Activated effector memory CD4-positive, alpha-beta T cell treated with Interleukin-2 at 50 U/mL for 16 hours (primary cell): ENCODE data around the gene UNC119B.
"Not testable (repeated sequence)": the region's sequence is repeated elsewhere in the genome, so short reads cannot be mapped to it uniquely, and the experiment has no call there.

ENCODE experiments used
- DNase-seq: peaks from one replicate; pipeline ENCODE4 v3.0.0-alpha.2; 2020

UNC119B gene

GRCh38 chr12:120720234-120720986 lies 10.2 kb downstream of the UNC119B start:
- DNase-seq, result no peak

- DNase-seq, result no peak
These were observed 10.9 kb downstream of the UNC119B start for GRCh38 chr12:120720987-120721801.

GRCh38 chr12:120721866-120722265 lies 11.6 kb downstream of the UNC119B start:
- no peak for DNase-seq

- no peak for DNase-seq
These were observed 12.5 kb downstream of the UNC119B start for GRCh38 chr12:120722784-120723183.

- no peak for DNase-seq
These were observed 14.5 kb downstream of the UNC119B start for GRCh38 chr12:120724720-120725119.

GRCh38 chr12:120725151-120725658 lies 14.9 kb downstream of the UNC119B start:
- DNase-seq, result no peak

- peak; percentile 81 for DNase-seq
These were observed 15.6 kb downstream of the UNC119B start, which contains the start of gene ACADS for GRCh38 chr12:120725659-120726509. Gene ACADS (plus strand): TSS chr12:120725826. CDS start chr12:120725886, 60 bp downstream.

GRCh38 chr12:120726510-120726793 lies 16.2 kb downstream of the UNC119B start:
- DNase-seq, result no peak

- no peak for DNase-seq
These were observed 16.7 kb downstream of the UNC119B start for GRCh38 chr12:120726961-120727360.

- not testable (repeated sequence) for DNase-seq
These were observed 21.9 kb downstream of the UNC119B start for GRCh38 chr12:120732198-120732597.

GRCh38 chr12:120733574-120733973 lies 23.3 kb downstream of the UNC119B start:
- no peak for DNase-seq

GRCh38 chr12:120734210-120734609 lies 24.0 kb downstream of the UNC119B start:
- no peak for DNase-seq

- DNase-seq, result no peak
These were observed 24.9 kb downstream of the UNC119B start for GRCh38 chr12:120735181-120735580.

GRCh38 chr12:120736404-120737331 lies 26.4 kb downstream of the UNC119B start:
- DNase-seq, result no peak

GRCh38 chr12:120737557-120738251 lies 27.4 kb downstream of the UNC119B start:
- no peak for DNase-seq

GRCh38 chr12:120738252-120739030 lies 28.2 kb downstream of the UNC119B start:
- no peak for DNase-seq

GRCh38 chr12:120739031-120739762 lies 28.9 kb downstream of the UNC119B start:
- DNase-seq, result no peak

- no peak for DNase-seq
These were observed 29.8 kb downstream of the UNC119B start for GRCh38 chr12:120739821-120740613.

- no peak for DNase-seq
These were observed 30.6 kb downstream of the UNC119B start for GRCh38 chr12:120740871-120741270.
